Neural crest cell (in vitro differentiated cells): ENCODE results near the gene SLX4. TPM values are rescaled to one million over a fixed set of nuclear protein-coding genes. Genes with fewer than 3 reads are reported as not detected.

Source experiments
- DNase-seq: peaks from one replicate; pipeline ENCODE4 v3.0.0; 2021; ENCODE audit warnings: low read depth, mixed read lengths, low spot score
- H3K27ac Mint-ChIP-seq: one replicate; pipeline ENCODE4 v1.8.0; 2021; ENCODE audit warnings: mild to moderate bottlenecking, mixed read lengths; ENCODE audit not compliant: unreplicated experiment
- H3K27me3 Mint-ChIP-seq: 2 replicates; pipeline ENCODE4 v1.8.0; 2021; ENCODE audit warnings: low read depth, mild to moderate bottlenecking, mixed read lengths
- H3K36me3 Mint-ChIP-seq: 2 replicates; pipeline ENCODE4 v1.8.0; 2021; ENCODE audit warnings: low read depth, mild to moderate bottlenecking, mixed read lengths
- H3K4me1 Mint-ChIP-seq: 2 replicates; pipeline ENCODE4 v1.8.0; 2021; ENCODE audit warnings: mixed read lengths
- H3K4me3 Mint-ChIP-seq: one replicate; pipeline ENCODE4 v1.8.0; 2021; ENCODE audit warnings: mild to moderate bottlenecking, mixed read lengths
- H3K9me3 Mint-ChIP-seq: 2 replicates; pipeline ENCODE4 v1.8.0; 2021; ENCODE audit warnings: mixed read lengths
- total RNA-seq: library from RNA; stranded (reverse); gene quantifications from 2 replicates; pipeline ENCODE4 v1.2.1, GENCODE V29; 2021
- TF ChIP-seq, protein P1 (sequence below): fragments of 200-600 bp; sonication (generic); conservative IDR thresholded peaks from 2 replicates; pipeline ENCODE4 v1.5.0; 2021; ENCODE audit warnings: antibody characterized with exemption, mild to moderate bottlenecking

SLX4 gene
- total RNA-seq, 1 donor from 2014 or later, result 17.7 TPM

DNA sequence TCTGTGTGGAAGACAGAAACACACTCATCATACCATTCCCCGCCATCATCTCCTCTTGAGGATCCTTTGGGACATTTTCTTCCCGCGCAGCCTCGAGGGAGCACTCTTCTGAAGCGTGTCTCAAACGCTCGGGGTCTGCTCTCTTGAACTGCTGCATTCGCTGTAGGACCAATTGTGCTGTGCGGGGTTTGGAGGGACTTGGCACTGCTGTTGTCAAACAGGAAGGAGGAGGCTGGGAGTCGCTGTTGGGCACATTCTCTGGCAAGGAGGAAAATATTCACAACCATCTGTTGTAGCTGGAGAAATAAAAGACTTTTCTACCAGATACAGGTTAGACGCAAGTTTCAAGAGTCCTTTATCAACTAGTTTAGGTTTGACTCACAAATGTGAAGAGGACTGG lies 5.0 kb downstream of the SLX4 start:
- peak overlapping the region; percentile 20 for H3K4me3 Mint-ChIP-seq
- no peak overlapping the region for H3K27ac Mint-ChIP-seq
- peaks cover 12% of the 10 kb centered on the region for H3K4me1 Mint-ChIP-seq
- H3K27me3 Mint-ChIP-seq, result no peaks in the 10 kb centered on the region
- DNase-seq, result no peak
- H3K9me3 Mint-ChIP-seq, result no peaks in the 10 kb centered on the region
- H3K36me3 Mint-ChIP-seq, result peaks cover 22% of the 10 kb centered on the region
- TF ChIP-seq, protein P1, sequence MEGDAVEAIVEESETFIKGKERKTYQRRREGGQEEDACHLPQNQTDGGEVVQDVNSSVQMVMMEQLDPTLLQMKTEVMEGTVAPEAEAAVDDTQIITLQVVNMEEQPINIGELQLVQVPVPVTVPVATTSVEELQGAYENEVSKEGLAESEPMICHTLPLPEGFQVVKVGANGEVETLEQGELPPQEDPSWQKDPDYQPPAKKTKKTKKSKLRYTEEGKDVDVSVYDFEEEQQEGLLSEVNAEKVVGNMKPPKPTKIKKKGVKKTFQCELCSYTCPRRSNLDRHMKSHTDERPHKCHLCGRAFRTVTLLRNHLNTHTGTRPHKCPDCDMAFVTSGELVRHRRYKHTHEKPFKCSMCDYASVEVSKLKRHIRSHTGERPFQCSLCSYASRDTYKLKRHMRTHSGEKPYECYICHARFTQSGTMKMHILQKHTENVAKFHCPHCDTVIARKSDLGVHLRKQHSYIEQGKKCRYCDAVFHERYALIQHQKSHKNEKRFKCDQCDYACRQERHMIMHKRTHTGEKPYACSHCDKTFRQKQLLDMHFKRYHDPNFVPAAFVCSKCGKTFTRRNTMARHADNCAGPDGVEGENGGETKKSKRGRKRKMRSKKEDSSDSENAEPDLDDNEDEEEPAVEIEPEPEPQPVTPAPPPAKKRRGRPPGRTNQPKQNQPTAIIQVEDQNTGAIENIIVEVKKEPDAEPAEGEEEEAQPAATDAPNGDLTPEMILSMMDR, result no peak

DNA sequence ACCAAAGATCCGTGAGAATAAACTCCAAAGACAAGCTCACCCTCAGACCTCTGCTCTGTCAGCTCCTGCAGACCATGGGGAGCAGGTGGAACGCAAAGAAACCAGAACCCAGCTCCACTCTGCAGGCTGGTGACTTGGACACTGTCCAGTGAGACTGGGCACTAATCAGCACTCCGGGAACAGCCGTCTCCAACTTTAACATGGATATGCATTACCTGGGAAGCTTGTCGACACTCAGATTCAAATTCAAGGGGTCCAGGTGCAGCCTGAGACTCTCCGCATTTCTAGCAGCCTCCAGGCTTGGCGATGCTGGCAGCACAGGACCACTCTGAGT lies 9.1 kb downstream of the SLX4 start:
- peak overlapping the region; percentile 19 for H3K27ac Mint-ChIP-seq
- no peaks in the 10 kb centered on the region for H3K4me1 Mint-ChIP-seq
- H3K9me3 Mint-ChIP-seq, result peaks cover 3% of the 10 kb centered on the region
- DNase-seq, result no peak
- peaks cover 42% of the 10 kb centered on the region for H3K36me3 Mint-ChIP-seq
- TF ChIP-seq, protein P1, result no peak
- no peaks in the 10 kb centered on the region for H3K27me3 Mint-ChIP-seq
- no peak overlapping the region for H3K4me3 Mint-ChIP-seq

DNA sequence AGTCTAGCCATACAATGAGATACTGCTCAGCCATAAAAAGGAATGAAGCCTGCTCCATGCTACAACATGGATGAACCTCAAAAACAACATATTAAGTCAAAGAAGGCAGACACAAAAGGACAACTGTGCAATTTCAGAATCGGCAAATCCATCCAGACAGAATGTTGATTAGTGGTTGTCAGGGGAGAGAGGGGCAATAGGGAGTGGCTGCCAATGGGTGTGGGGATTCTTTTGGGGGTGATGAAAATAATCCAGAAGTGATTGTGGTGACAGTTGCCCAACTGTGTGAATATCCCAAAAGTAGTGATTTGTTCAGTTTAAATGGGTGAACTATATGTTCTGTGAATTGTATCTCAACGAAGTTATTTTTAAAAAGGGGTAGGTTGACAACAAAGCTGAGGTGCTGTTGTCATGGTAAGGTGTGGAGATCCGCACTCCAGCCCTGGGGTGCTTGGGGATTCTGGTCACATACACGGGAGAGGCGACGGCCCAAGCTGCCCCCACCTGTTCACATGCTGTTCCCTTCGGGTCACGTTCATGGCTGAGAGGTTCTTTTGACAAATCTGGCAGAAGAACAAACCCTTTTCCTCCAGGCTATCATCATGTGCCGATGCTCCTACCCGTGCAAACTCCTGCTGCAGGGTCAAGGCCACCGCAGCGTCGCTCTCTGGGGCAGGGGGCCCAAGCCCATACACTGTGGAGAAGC lies 9.6 kb downstream of the SLX4 start:
- TF ChIP-seq, protein P1, result no peak
- no peaks in the 10 kb centered on the region for H3K4me1 Mint-ChIP-seq
- no peak overlapping the region for H3K4me3 Mint-ChIP-seq
- no peak for DNase-seq
- H3K27ac Mint-ChIP-seq, result no peak overlapping the region
- no peaks in the 10 kb centered on the region for H3K27me3 Mint-ChIP-seq
- peaks cover 3% of the 10 kb centered on the region for H3K9me3 Mint-ChIP-seq
- peaks cover 42% of the 10 kb centered on the region for H3K36me3 Mint-ChIP-seq

DNA sequence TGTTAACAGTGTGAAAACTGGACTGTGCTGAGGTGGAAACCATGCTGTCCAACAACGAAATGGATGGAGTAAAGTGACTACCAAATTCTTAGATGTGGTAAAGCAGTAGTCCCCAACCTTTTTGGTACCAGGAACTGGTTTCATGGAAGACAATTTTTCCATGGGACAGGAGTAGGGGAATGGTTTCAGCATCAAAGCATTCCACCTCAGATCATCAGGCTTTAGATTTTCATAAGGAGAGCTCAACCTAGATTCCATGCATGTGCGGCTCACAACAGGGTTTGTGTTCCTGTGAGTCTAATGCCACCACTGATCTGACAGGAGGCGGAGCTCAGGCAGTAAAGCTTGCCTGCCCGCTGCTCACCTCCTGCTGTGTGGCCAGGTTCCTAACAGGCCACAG lies 11.5 kb downstream of the SLX4 start:
- Mint-ChIP-seq H3K9me3 (peaks cover 3% of the 10 kb centered on the region), H3K36me3 (peaks cover 41% of the 10 kb centered on the region), H3K27me3 (no peaks in the 10 kb centered on the region), H3K4me1 (no peaks in the 10 kb centered on the region), H3K27ac (no peak overlapping the region), H3K4me3 (no peak overlapping the region)
- no peak for DNase-seq
- TF ChIP-seq, protein P1, result no peak

DNA sequence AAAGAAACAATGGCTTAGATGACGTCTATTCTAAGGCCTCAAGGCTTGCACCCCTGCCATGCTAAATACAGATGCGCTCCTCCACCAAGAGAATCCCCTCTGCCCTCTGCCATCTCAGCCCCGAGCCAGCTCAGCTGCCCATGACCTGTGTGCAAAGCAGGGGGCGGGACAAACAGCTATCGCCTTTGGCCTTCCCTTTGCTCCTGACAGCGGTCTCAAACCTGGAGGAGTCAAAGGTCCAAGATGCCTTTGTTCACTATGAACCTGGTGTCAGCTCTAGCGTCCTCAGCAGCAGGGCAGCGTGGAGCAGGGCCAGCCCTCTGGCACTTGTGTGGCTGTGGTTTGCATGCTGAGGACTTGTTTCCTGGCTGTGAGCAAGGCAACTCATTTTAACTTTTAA lies 12.3 kb downstream of the SLX4 start:
- Mint-ChIP-seq H3K27ac (no peak overlapping the region), H3K4me3 (no peak overlapping the region), H3K36me3 (peaks cover 41% of the 10 kb centered on the region), H3K9me3 (peaks cover 3% of the 10 kb centered on the region), H3K4me1 (no peaks in the 10 kb centered on the region), H3K27me3 (no peaks in the 10 kb centered on the region)
- DNase-seq, result no peak
- TF ChIP-seq, protein P1, result no peak
